ENCODE results near the gene LPCAT4.

The LPCAT4 gene

GRCh38 chr15:34336991-34337556, 29.9 kb downstream of the LPCAT4 start:
- DNase-seq (ENCODE audit: low spot score), result peak; percentile 17

DNA sequence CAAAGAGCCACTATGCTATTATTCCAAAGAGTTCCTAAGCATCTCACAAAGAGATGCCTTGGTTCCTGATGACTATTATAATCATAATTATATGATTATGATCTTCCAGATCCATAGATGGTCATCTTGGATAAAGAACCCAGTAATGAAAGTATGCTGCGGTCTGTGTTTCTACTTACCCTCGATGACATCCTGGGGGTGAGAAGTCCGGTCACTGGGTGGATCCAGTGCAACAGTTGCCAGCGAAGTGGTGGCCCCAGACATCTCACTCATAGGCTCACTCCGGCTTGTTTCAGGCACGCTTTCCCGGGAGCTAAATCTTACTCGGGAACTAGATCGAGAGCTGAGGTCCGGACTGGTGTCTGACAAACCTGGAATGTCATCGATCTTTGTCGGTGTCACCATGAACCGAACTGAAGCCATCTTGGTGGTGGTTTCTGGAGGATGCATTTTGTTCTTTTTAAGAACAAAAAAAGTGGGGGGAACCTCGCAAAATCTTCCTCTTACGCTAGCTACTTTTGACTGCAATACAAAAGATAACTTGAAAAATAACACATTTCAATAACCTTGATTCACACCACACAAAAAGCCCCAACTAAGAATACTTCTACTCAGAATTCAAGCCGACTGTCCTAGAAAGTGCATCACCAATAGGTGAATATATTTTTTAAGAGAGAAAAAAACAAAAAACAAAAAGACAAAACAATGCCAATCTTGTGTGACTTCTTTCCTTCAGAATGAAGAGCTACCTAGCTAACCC, 30.6 kb downstream of the LPCAT4 start:
- no peak for DNase-seq (ENCODE audit: low spot score)

DNA sequence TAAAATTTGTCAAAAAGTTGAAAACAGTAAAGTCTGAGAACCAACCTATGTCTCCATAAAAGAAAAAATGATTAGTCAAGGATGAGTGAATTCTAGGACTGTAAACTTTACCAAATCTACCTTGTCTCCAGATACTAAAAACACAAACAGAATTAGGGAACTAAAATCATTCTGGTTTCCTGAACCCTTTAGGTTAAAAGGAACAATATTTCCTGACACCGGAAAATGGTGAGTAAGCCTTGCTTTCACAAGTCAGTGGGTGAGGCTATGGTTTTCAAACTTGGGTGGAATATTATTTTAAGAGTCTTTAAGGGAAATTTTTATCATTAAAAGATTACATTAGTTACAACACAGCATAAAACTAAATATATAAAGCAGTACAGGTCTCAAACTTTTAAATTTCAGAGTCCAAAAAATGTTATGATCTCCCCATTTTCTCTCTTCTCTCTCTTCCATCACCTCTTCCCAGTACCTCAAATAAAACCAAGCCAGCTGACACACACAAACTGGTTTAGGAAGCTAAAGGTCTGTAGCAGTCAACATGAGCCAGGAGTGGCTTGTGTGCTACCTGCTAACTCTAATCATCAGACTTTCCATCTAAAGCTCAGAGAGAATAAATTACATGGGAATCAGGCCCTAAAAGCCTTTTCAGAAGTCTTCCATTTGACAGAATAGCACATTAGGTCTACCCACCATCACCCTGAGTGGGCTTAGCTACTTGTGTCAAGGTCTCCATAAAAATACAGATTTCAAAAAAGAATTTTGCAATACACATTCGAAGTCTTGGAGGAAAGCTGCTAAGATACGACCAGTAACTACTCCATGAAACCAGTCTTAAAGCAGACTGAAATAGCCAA, 31.6 kb downstream of the LPCAT4 start:
- peak; percentile 67 for DNase-seq (ENCODE audit: low spot score)

GRCh38 chr15:34334672-34335071, 32.3 kb downstream of the LPCAT4 start:
- DNase-seq (ENCODE audit: low spot score), result no peak

GRCh38 chr15:34332553-34333120, 34.4 kb downstream of the LPCAT4 start:
- DNase-seq (ENCODE audit: low spot score), result no peak

DNA sequence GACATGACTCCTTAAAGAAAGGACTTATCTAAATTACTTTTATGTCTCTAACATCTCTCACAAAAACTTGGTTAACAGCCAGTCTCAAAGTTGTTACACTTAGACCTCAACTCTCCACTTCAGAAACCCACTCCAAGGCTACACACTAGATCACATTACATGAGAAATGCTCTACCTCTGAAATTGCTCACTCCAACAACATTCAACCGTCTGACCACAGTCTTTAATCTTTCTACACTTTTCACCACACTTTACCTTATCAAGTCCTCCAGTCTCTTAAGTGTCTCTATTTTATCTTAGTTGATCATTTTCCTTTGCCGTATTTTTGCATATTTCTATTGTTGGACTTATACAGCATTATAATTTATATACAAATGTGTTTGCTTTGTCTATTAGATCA, 35.2 kb downstream of the LPCAT4 start:
- no peak for DNase-seq (ENCODE audit: low spot score)

GRCh38 chr15:34330279-34330678, 36.7 kb downstream of the LPCAT4 start:
- DNase-seq (ENCODE audit: low spot score), result no peak

GRCh38 chr15:34329006-34329405, 38.0 kb downstream of the LPCAT4 start:
- DNase-seq (ENCODE audit: low spot score), result no peak

GRCh38 chr15:34327906-34328305, 39.1 kb downstream of the LPCAT4 start:
- no peak for DNase-seq (ENCODE audit: low spot score)

DNA sequence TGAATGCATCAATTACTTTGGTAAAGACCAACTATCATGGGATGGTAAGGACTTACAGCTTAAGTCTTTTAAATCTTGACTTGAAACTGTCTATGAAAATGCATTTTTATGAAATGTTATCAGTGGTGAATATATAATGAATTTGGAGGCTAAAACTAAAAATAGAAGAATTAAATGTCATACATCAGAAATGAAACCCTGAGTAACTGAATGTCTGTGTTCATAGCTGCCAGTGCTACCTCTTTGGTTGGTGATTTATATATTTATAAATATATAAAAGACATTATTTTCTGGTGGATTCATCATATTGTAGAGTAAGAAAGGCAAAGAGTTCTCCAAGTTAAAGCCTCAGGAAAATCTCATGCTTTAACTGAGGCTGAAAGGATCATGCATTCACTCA, 41.6 kb downstream of the LPCAT4 start:
- DNase-seq (ENCODE audit: low spot score), result no peak

- no peak for DNase-seq (ENCODE audit: low spot score)
Measured at GRCh38 chr15:34324933-34325332, 42.1 kb downstream of the LPCAT4 start.

GRCh38 chr15:34323217-34323616, 43.8 kb downstream of the LPCAT4 start:
- no peak for DNase-seq (ENCODE audit: low spot score)

DNA sequence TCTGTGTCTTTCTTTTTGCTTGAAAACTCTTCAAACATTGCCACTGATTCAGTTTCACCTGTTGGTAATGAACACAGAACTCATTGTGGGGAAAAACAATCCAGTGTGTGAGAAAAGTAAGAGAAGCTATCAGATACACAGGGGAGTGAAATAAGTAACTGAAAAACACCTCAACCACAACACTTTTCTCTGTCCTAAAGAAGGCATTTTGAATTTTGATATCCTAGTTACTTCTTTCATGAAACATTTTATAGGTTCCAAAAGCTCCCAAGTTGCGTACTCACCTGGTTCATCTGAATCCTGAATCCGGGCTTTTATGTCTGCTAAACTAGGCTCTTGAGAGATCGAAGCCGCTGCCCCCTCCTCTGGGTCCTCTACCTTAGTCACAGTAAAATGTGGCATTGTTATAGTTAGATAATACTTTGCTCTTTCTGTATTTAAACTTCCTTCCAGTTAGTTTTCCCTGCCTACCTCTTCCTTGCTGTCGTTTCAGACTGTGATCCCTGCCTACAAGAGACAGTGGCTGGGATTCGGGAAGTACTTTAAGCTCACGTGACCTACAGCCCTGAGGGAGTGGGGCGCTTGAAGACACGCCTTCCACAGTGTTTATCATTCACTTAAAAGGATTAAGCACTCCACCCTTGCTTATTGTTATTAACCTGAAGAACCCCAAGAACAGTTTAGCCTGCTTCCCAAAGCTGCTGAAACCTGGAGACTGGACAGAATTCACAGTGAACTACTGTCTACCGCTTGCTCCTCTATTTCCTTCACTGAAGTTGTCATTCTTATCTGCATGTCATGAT, 48.5 kb downstream of the LPCAT4 start:
- peak; percentile 63 for DNase-seq (ENCODE audit: low spot score)

DNA sequence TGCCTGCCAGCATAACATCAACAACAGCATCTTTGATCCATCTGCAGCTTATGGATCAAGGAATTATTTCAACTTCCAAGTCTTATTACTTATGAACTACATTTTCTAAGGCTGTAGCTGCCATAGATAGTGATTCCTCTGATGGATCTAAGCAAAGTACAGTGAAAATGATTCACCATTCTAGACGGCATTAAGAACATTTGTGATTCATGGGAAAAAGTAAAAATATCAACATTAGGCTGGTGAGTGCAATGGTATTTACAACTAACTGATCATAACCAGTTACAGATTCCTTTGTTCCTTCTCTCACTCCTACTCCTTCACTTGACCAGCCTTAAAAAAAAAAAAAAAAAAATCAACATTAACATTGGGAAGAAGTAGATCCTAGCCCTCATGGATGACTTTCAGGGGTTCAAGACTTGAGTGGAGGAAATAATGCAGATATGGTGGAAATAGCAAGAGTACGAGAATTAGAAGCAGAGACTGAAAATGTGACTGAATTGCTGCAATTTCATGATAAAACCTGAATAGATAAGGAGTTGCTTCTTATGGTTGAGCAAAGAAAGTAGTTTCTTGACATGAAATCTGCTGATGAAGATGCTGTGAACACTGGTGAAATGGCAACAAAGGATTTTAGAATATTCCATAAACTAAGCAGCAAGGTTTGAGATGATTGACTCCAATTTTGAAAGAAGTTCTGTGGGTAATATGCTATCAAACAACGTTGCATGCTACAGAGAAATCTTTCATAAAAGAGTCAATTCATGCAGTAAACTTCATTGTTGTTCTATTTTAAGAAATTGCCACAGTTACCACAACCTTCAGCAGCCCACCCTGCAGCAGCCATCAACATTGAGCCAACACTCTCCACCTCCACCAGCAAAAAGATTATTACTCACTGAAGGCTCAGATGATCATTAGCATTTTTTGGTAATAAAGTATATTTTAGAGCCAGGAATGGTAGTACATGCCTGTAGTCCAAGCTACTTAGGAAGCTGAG, 52.2 kb downstream of the LPCAT4 start:
- no peak for DNase-seq (ENCODE audit: low spot score)

GRCh38 chr15:34311563-34311962, 55.4 kb downstream of the LPCAT4 start:
- DNase-seq (ENCODE audit: low spot score), result no peak
